ENCODE measurements around the gene CA10.

Gene CA10

DNA sequence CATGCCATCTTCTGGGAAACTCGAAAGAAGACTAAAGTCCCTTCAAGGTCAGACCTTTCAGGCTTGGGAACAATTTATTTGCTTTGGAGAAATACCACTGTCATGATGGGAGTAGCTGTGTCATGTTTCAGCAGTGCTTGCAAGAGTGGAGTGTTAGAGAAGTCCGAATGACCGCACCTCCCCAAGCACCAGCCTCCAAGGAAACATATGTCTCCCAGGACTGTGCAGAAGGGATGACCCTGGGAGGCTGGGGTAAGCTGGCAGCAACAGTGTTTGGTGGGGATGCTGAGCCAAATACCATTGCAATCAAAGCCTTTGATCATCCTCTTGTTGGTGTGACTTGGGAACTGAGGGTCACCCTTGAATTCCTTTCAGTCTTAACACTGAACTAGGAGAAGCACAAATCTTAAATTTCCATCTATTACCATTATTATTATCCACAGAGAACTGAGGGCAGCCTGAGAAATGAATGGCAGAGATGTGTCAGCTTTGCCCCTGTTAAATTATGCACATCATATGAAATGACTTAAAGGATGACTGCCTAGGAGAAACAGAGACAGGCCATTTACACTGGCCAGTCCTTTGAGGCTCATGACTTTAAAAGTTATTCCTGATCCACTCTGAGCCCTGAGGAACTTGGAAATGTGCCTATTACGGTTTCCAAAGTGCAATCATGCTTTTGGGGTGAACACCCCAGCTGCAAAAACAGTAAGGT, 244.9 kb downstream of the CA10 start:
- Histone ChIP-seq H3K4me3 (ENCODE audit: low read depth, low read length) (no peak overlapping the region), H3K18ac (ENCODE audit: low read length) (no peak overlapping the region), H3K4ac (ENCODE audit: low read depth, low read length) (no peak overlapping the region), H3K9me3 (ENCODE audit: insufficient read depth, low read depth, low read length) (no peaks in the 10 kb centered on the region), H4K91ac (ENCODE audit: low read depth, low read length) (no peak overlapping the region), H3K27ac (ENCODE audit: low read depth, low read length) (no peak overlapping the region), H3K23ac (ENCODE audit: low read length) (no peak overlapping the region), H2BK5ac (ENCODE audit: low read depth, low read length, poor library complexity) (no peak overlapping the region), H3K4me2 (ENCODE audit: low read length) (no peak overlapping the region), H3K4me1 (ENCODE audit: control insufficient read depth in 1 of 2, insufficient read depth in 2 of 2, low read length in 2 of 2) (no peaks in the 10 kb centered on the region), H2AFZ (ENCODE audit: insufficient read depth, low read length, poor library complexity) (no peak overlapping the region), H2BK12ac (ENCODE audit: low read length) (no peak overlapping the region), H3K36me3 (ENCODE audit: control insufficient read depth in 1 of 2, insufficient read depth in 2 of 2, low read length in 2 of 2) (no peaks in the 10 kb centered on the region), H3K14ac (ENCODE audit: low read length) (no peak overlapping the region), H4K12ac (ENCODE audit: low read depth, low read length) (no peak overlapping the region), H3K9ac (ENCODE audit: low read length) (no peak overlapping the region), H2AK5ac (ENCODE audit: low read length) (no peak overlapping the region), H3K27me3 (ENCODE audit: insufficient read depth, low read length) (no peaks in the 10 kb centered on the region), H2BK120ac (ENCODE audit: insufficient read depth, low read length, poor library complexity) (no peak overlapping the region), H3K79me2 (ENCODE audit: control insufficient read depth, insufficient read depth, low read length, poor library complexity) (no peaks in the 10 kb centered on the region), H4K8ac (ENCODE audit: low read depth, low read length) (no peak overlapping the region), H3K79me1 (ENCODE audit: low read length) (no peaks in the 10 kb centered on the region)
- WGBS (ENCODE audit: extremely low coverage, insufficient coverage, insufficient read length) = no CpG with 5 or more reads among the region's 4 CpGs
- no peak for DNase-seq

DNA sequence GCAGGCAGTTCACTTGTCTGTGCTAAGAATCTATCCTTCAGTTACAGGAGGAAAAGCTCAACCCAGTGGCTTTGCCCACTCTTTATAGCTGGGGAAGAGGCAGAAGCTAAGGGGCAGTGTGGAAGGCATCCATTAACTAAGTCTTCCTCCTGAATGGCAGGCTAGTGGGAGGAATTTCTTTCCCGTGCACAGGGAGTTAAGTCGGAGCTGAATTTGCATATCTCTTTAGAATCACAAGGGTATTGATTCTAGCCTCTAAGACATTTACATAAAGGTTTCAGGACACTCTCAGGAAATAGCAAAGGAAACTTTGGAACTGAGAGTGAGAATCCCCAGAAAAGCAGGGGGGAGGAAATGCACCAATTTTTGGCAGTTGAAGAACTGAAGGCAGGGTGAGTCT, 245.6 kb downstream of the CA10 start:
- H2AFZ ChIP-seq (ENCODE audit: insufficient read depth, low read length, poor library complexity) = no peak overlapping the region
- no peak overlapping the region for H3K4me2 ChIP-seq (ENCODE audit: low read length)
- H3K9ac ChIP-seq (ENCODE audit: low read length) = no peak overlapping the region
- H3K18ac ChIP-seq (ENCODE audit: low read length) = no peak overlapping the region
- no peaks in the 10 kb centered on the region for H3K79me1 ChIP-seq (ENCODE audit: low read length)
- H3K79me2 ChIP-seq (ENCODE audit: control insufficient read depth, insufficient read depth, low read length, poor library complexity) = no peaks in the 10 kb centered on the region
- no peak overlapping the region for H4K8ac ChIP-seq (ENCODE audit: low read depth, low read length)
- H2BK120ac ChIP-seq (ENCODE audit: insufficient read depth, low read length, poor library complexity) = no peak overlapping the region
- no peaks in the 10 kb centered on the region for H3K27me3 ChIP-seq (ENCODE audit: insufficient read depth, low read length)
- no peak overlapping the region for H2AK5ac ChIP-seq (ENCODE audit: low read length)
- no peak overlapping the region for H4K91ac ChIP-seq (ENCODE audit: low read depth, low read length)
- H3K4me3 ChIP-seq (ENCODE audit: low read depth, low read length) = no peak overlapping the region
- no peak for DNase-seq
- H3K27ac ChIP-seq (ENCODE audit: low read depth, low read length) = no peak overlapping the region
- no CpG with 5 or more reads among the region's 2 CpGs for WGBS (ENCODE audit: extremely low coverage, insufficient coverage, insufficient read length)
- H4K12ac ChIP-seq (ENCODE audit: low read depth, low read length) = no peak overlapping the region
- no peak overlapping the region for H2BK12ac ChIP-seq (ENCODE audit: low read length)
- H3K36me3 ChIP-seq (ENCODE audit: control insufficient read depth in 1 of 2, insufficient read depth in 2 of 2, low read length in 2 of 2) = no peaks in the 10 kb centered on the region
- H3K9me3 ChIP-seq (ENCODE audit: insufficient read depth, low read depth, low read length) = no peaks in the 10 kb centered on the region
- H3K4me1 ChIP-seq (ENCODE audit: control insufficient read depth in 1 of 2, insufficient read depth in 2 of 2, low read length in 2 of 2) = no peaks in the 10 kb centered on the region
- no peak overlapping the region for H3K14ac ChIP-seq (ENCODE audit: low read length)
- H3K4ac ChIP-seq (ENCODE audit: low read depth, low read length) = no peak overlapping the region
- H2BK5ac ChIP-seq (ENCODE audit: low read depth, low read length, poor library complexity) = no peak overlapping the region
- H3K23ac ChIP-seq (ENCODE audit: low read length) = no peak overlapping the region

DNA sequence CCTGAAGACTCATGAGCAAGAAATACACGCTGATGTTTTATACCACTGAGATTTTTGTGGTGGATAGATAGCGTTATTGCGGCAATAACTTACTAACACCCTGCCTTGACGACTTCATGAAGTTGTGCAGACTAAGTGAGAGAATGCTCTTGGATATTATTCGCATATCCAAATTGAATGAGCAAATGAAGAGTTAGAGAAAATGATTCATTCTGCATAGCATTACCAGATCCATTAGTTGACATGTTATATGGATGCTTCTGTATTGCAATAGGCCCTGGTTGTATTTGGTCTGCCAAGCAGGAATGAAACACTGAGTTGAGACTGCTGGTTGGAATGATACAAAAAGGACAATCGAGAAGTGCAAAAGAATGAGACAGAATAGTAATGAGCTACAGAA, 247.3 kb downstream of the CA10 start:
- H4K8ac ChIP-seq (ENCODE audit: low read depth, low read length) = no peak overlapping the region
- H2BK5ac ChIP-seq (ENCODE audit: low read depth, low read length, poor library complexity) = no peak overlapping the region
- H2BK120ac ChIP-seq (ENCODE audit: insufficient read depth, low read length, poor library complexity) = no peak overlapping the region
- H4K12ac ChIP-seq (ENCODE audit: low read depth, low read length) = no peak overlapping the region
- no peak for DNase-seq
- no peak overlapping the region for H3K4ac ChIP-seq (ENCODE audit: low read depth, low read length)
- H3K18ac ChIP-seq (ENCODE audit: low read length) = no peak overlapping the region
- no peaks in the 10 kb centered on the region for H3K4me1 ChIP-seq (ENCODE audit: control insufficient read depth in 1 of 2, insufficient read depth in 2 of 2, low read length in 2 of 2)
- H2AFZ ChIP-seq (ENCODE audit: insufficient read depth, low read length, poor library complexity) = no peak overlapping the region
- H3K14ac ChIP-seq (ENCODE audit: low read length) = no peak overlapping the region
- no peaks in the 10 kb centered on the region for H3K9me3 ChIP-seq (ENCODE audit: insufficient read depth, low read depth, low read length)
- WGBS (ENCODE audit: extremely low coverage, insufficient coverage, insufficient read length) = no CpG with 5 or more reads among the region's 6 CpGs
- H3K79me2 ChIP-seq (ENCODE audit: control insufficient read depth, insufficient read depth, low read length, poor library complexity) = no peaks in the 10 kb centered on the region
- H2BK12ac ChIP-seq (ENCODE audit: low read length) = no peak overlapping the region
- no peak overlapping the region for H3K4me3 ChIP-seq (ENCODE audit: low read depth, low read length)
- H3K27ac ChIP-seq (ENCODE audit: low read depth, low read length) = no peak overlapping the region
- H3K4me2 ChIP-seq (ENCODE audit: low read length) = no peak overlapping the region
- no peaks in the 10 kb centered on the region for H3K79me1 ChIP-seq (ENCODE audit: low read length)
- H3K36me3 ChIP-seq (ENCODE audit: control insufficient read depth in 1 of 2, insufficient read depth in 2 of 2, low read length in 2 of 2) = no peaks in the 10 kb centered on the region
- H3K9ac ChIP-seq (ENCODE audit: low read length) = no peak overlapping the region
- H2AK5ac ChIP-seq (ENCODE audit: low read length) = no peak overlapping the region
- H3K27me3 ChIP-seq (ENCODE audit: insufficient read depth, low read length) = no peaks in the 10 kb centered on the region
- H3K23ac ChIP-seq (ENCODE audit: low read length) = no peak overlapping the region
- no peak overlapping the region for H4K91ac ChIP-seq (ENCODE audit: low read depth, low read length)

DNA sequence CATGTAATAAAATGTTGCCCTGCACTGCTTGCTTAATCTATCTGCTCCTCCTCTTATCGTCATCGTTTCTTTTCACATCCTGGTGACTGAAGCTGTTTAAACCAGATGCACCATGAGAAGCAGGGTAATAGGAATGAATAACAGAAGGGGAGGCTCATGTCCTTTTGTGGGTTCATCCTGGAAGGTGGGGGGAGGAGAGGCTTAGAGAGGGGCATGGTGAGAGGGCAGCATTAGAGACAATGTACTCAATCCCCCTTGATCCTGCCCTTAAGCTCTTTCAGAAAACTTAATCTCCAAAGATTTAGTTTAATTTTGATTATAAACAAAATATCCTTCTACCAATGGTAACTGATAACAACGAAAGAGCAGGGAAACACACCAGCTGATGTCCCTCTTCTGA, 248.5 kb downstream of the CA10 start:
- no peak overlapping the region for H2BK5ac ChIP-seq (ENCODE audit: low read depth, low read length, poor library complexity)
- DNase-seq = no peak
- H3K4me2 ChIP-seq (ENCODE audit: low read length) = no peak overlapping the region
- no peaks in the 10 kb centered on the region for H3K27me3 ChIP-seq (ENCODE audit: insufficient read depth, low read length)
- no peak overlapping the region for H3K27ac ChIP-seq (ENCODE audit: low read depth, low read length)
- WGBS (ENCODE audit: extremely low coverage, insufficient coverage, insufficient read length) = no CpG with 5 or more reads among the region's 3 CpGs
- H3K36me3 ChIP-seq (ENCODE audit: control insufficient read depth in 1 of 2, insufficient read depth in 2 of 2, low read length in 2 of 2) = no peaks in the 10 kb centered on the region
- H2BK120ac ChIP-seq (ENCODE audit: insufficient read depth, low read length, poor library complexity) = no peak overlapping the region
- no peak overlapping the region for H4K91ac ChIP-seq (ENCODE audit: low read depth, low read length)
- H3K4me3 ChIP-seq (ENCODE audit: low read depth, low read length) = no peak overlapping the region
- no peak overlapping the region for H3K4ac ChIP-seq (ENCODE audit: low read depth, low read length)
- H3K14ac ChIP-seq (ENCODE audit: low read length) = no peak overlapping the region
- H2BK12ac ChIP-seq (ENCODE audit: low read length) = no peak overlapping the region
- no peak overlapping the region for H3K18ac ChIP-seq (ENCODE audit: low read length)
- no peaks in the 10 kb centered on the region for H3K4me1 ChIP-seq (ENCODE audit: control insufficient read depth in 1 of 2, insufficient read depth in 2 of 2, low read length in 2 of 2)
- H3K9ac ChIP-seq (ENCODE audit: low read length) = no peak overlapping the region
- no peak overlapping the region for H4K12ac ChIP-seq (ENCODE audit: low read depth, low read length)
- no peak overlapping the region for H3K23ac ChIP-seq (ENCODE audit: low read length)
- no peaks in the 10 kb centered on the region for H3K79me2 ChIP-seq (ENCODE audit: control insufficient read depth, insufficient read depth, low read length, poor library complexity)
- H2AK5ac ChIP-seq (ENCODE audit: low read length) = no peak overlapping the region
- H3K79me1 ChIP-seq (ENCODE audit: low read length) = no peaks in the 10 kb centered on the region
- no peak overlapping the region for H2AFZ ChIP-seq (ENCODE audit: insufficient read depth, low read length, poor library complexity)
- H3K9me3 ChIP-seq (ENCODE audit: insufficient read depth, low read depth, low read length) = no peaks in the 10 kb centered on the region
- H4K8ac ChIP-seq (ENCODE audit: low read depth, low read length) = no peak overlapping the region

Data from trophoblast cell (in vitro differentiated cells and primary cell).